Measurements from ENCODE around the gene TMEM135. TPM values are rescaled to one million over a fixed set of nuclear protein-coding genes. Genes with fewer than 3 reads are reported as not detected.
"Not testable (repeated sequence)": the region's sequence is repeated elsewhere in the genome, so short reads cannot be mapped to it uniquely, and the experiment has no call there.

Gene TMEM135
- total RNA-seq, 3 donors from 2014 or later: 38.3 to 46.8 (median 43.2) TPM

GRCh38 chr11:87144252-87144651 is 106.5 kb downstream of the TMEM135 start:
- Histone ChIP-seq H3K4me3 (no peak overlapping the region), H3K27ac (no peak overlapping the region), H3K9me3 (peaks cover 0 to 9% of the 10 kb centered on the region in 2 donors), H3K4me1 (no peaks in the 10 kb centered on the region), H3K27me3 (no peaks in the 10 kb centered on the region), H3K36me3 (no peaks in the 10 kb centered on the region)
- intact Hi-C loops (cut with DNase I; ENCODE audit: low total_unique reads): no loop called here
- TF ChIP-seq POLR2A (IDR thresholded peaks at IDR 0.05) (no peak), POLR2AphosphoS5 (IDR thresholded peaks at IDR 0.05) (no peak), CTCF (IDR thresholded peaks at IDR 0.05) (no peak)
- DNase-seq (ENCODE audit: low spot score in 2 of 2): no peak

GRCh38 chr11:87148749-87149148 is 111.0 kb downstream of the TMEM135 start:
- no peak for DNase-seq (ENCODE audit: low spot score in 2 of 2)
- no peak overlapping the region for H3K4me3 ChIP-seq
- H3K27ac ChIP-seq: no peak overlapping the region
- H3K27me3 ChIP-seq: no peaks in the 10 kb centered on the region
- no peaks in the 10 kb centered on the region for H3K36me3 ChIP-seq
- H3K9me3 ChIP-seq: no peaks in the 10 kb centered on the region
- no peaks in the 10 kb centered on the region for H3K4me1 ChIP-seq
- intact Hi-C loops (cut with DNase I; ENCODE audit: low total_unique reads): no loop called here
- TF ChIP-seq CTCF (IDR thresholded peaks at IDR 0.05) (no peak), POLR2A (IDR thresholded peaks at IDR 0.05) (no peak), POLR2AphosphoS5 (IDR thresholded peaks at IDR 0.05) (no peak)

GRCh38 chr11:87149782-87150181 is 112.0 kb downstream of the TMEM135 start:
- H3K4me1 ChIP-seq; DNase-seq (ENCODE audit: low spot score in 2 of 2); H3K9me3 ChIP-seq; H3K27me3 ChIP-seq; H3K27ac ChIP-seq; H3K36me3 ChIP-seq; H3K4me3 ChIP-seq; intact Hi-C loops (cut with DNase I; ENCODE audit: low total_unique reads): not testable (repeated sequence)

GRCh38 chr11:87150936-87151335 is 113.2 kb downstream of the TMEM135 start:
- intact Hi-C loops (cut with DNase I; ENCODE audit: low total_unique reads): no loop called here

GRCh38 chr11:87154246-87154645 is 116.5 kb downstream of the TMEM135 start:
- TF ChIP-seq CTCF (IDR thresholded peaks at IDR 0.05): no peak
- TF ChIP-seq POLR2A (IDR thresholded peaks at IDR 0.05): no peak
- no peak for TF ChIP-seq POLR2AphosphoS5 (IDR thresholded peaks at IDR 0.05)
- no peak for DNase-seq (ENCODE audit: low spot score in 2 of 2)
- no peaks in the 10 kb centered on the region for H3K9me3 ChIP-seq
- intact Hi-C loops (cut with DNase I; ENCODE audit: low total_unique reads): no loop called here
- no peak overlapping the region for H3K4me3 ChIP-seq
- H3K36me3 ChIP-seq: no peaks in the 10 kb centered on the region
- H3K4me1 ChIP-seq: no peaks in the 10 kb centered on the region
- H3K27ac ChIP-seq: no peak overlapping the region
- H3K27me3 ChIP-seq: no peaks in the 10 kb centered on the region

More at GRCh38 chr11:87150936-87151335, 113.2 kb downstream of the TMEM135 start:
- DNase-seq (ENCODE audit: low spot score in 2 of 2): no peak
- Histone ChIP-seq H3K4me3 (no peak overlapping the region), H3K27ac (no peak overlapping the region), H3K27me3 (no peaks in the 10 kb centered on the region), H3K4me1 (no peaks in the 10 kb centered on the region), H3K9me3 (no peaks in the 10 kb centered on the region), H3K36me3 (no peaks in the 10 kb centered on the region)
- no peak for TF ChIP-seq POLR2A (IDR thresholded peaks at IDR 0.05)
- no peak for TF ChIP-seq POLR2AphosphoS5 (IDR thresholded peaks at IDR 0.05)
- TF ChIP-seq CTCF (IDR thresholded peaks at IDR 0.05): no peak

GRCh38 chr11:87156970-87157369 is 119.2 kb downstream of the TMEM135 start:
- Histone ChIP-seq H3K36me3 (no peaks in the 10 kb centered on the region), H3K27me3 (no peaks in the 10 kb centered on the region), H3K4me3 (no peak overlapping the region), H3K27ac (no peak overlapping the region), H3K4me1 (no peaks in the 10 kb centered on the region), H3K9me3 (no peaks in the 10 kb centered on the region)
- intact Hi-C loops (cut with DNase I; ENCODE audit: low total_unique reads): no loop called here
- DNase-seq (ENCODE audit: low spot score in 2 of 2): no peak
- TF ChIP-seq POLR2A (IDR thresholded peaks at IDR 0.05) (no peak), POLR2AphosphoS5 (IDR thresholded peaks at IDR 0.05) (no peak), CTCF (IDR thresholded peaks at IDR 0.05) (no peak)

GRCh38 chr11:87169076-87169475 is 131.3 kb downstream of the TMEM135 start:
- H3K4me1 ChIP-seq; H3K36me3 ChIP-seq; H3K4me3 ChIP-seq; intact Hi-C loops (cut with DNase I; ENCODE audit: low total_unique reads); H3K27ac ChIP-seq; H3K27me3 ChIP-seq; DNase-seq (ENCODE audit: low spot score in 2 of 2): not testable (repeated sequence)
- peaks cover 0 to 17% of the 10 kb centered on the region in 2 donors for H3K9me3 ChIP-seq

Measured in breast epithelium (tissue), 4 donors.